OCI-LY1 (cell line): ENCODE results near the gene ADAM22.

Source experiments
- H2AFZ ChIP-seq: fragments of 200-600 bp; sonication (generic), shearing (Covaris generic); 2 replicates; pipeline ENCODE4 v1.6.0; 2014; ENCODE audit warnings: antibody characterized with exemption, mild to moderate bottlenecking, low read length
- H3F3A ChIP-seq: fragments of 200-600 bp; sonication (generic), shearing (Covaris generic); 2 replicates; pipeline ENCODE4 v1.6.0; 2014; ENCODE audit warnings: mild to moderate bottlenecking, antibody characterized with exemption, low read length, moderate library complexity; ENCODE audit not compliant: insufficient read depth
- H3K27ac ChIP-seq: fragments of 200-600 bp; sonication (generic); 2 replicates; pipeline ENCODE4 v1.5.1; 2014; ENCODE audit warnings: low read length, mixed run types, mild to moderate bottlenecking, low read depth; ENCODE audit not compliant: poor library complexity, severe bottlenecking
- H3K27me3 ChIP-seq: fragments of 200-600 bp; sonication (generic); 2 replicates; pipeline ENCODE4 v1.6.0; 2014; ENCODE audit warnings: antibody characterized with exemption, mild to moderate bottlenecking, low read length, moderate library complexity; ENCODE audit not compliant: insufficient read depth
- H3K36me3 ChIP-seq: fragments of 200-600 bp; sonication (generic); 2 replicates; pipeline ENCODE4 v1.6.1; 2014; ENCODE audit warnings: mild to moderate bottlenecking, antibody characterized with exemption, low read length, moderate library complexity, mixed read lengths; ENCODE audit not compliant: insufficient read depth
- H3K4me1 ChIP-seq: fragments of 200-600 bp; sonication (generic); 2 replicates; pipeline ENCODE4 v1.5.1; 2014; ENCODE audit warnings: mild to moderate bottlenecking, low read length, moderate library complexity; ENCODE audit not compliant: insufficient read depth, severe bottlenecking
- H3K4me2 ChIP-seq: fragments of 200-600 bp; sonication (generic), shearing (Covaris generic); 2 replicates; pipeline ENCODE4 v1.6.1; 2014; ENCODE audit warnings: low read length
- H3K4me3 ChIP-seq: fragments of 200-600 bp; sonication (generic); 2 replicates; pipeline ENCODE4 v1.5.1; 2014; ENCODE audit warnings: low read length, low read depth, mild to moderate bottlenecking, mixed read lengths; ENCODE audit not compliant: poor library complexity, severe bottlenecking
- H3K79me2 ChIP-seq: fragments of 200-600 bp; shearing (Covaris generic); 2 replicates; pipeline ENCODE4 v1.6.1; 2016; ENCODE audit warnings: mixed run types, low read length, mixed read lengths; ENCODE audit not compliant: insufficient read depth
- H3K9ac ChIP-seq: fragments of 200-600 bp; sonication (generic), shearing (Covaris generic); 2 replicates; pipeline ENCODE4 v1.6.1; 2014; ENCODE audit warnings: mild to moderate bottlenecking, low read length, mixed read lengths
- H3K9me2 ChIP-seq: fragments of 200-600 bp; sonication (generic), shearing (Covaris generic); 2 replicates; pipeline ENCODE4 v1.6.1; 2014; ENCODE audit warnings: low read depth, mild to moderate bottlenecking, low read length, mixed read lengths
- H3K9me3 ChIP-seq: fragments of 200-600 bp; shearing (Covaris generic); 2 replicates; pipeline ENCODE4 v1.6.1; 2014; ENCODE audit warnings: low read length, mixed read lengths
- H4K20me1 ChIP-seq: fragments of 200-600 bp; sonication (generic), shearing (Covaris generic); 2 replicates; pipeline ENCODE4 v1.6.0; 2016; ENCODE audit warnings: mild to moderate bottlenecking, low read length; ENCODE audit not compliant: insufficient read depth
- CTCF ChIP-seq: fragments of 200-600 bp; sonication (generic), shearing (Covaris generic); IDR thresholded peaks from 2 replicates; pipeline ENCODE4 v1.5.1; 2017; ENCODE audit warnings: mild to moderate bottlenecking, antibody characterized with exemption, low read length, moderate library complexity, mixed read lengths
- EZH2 ChIP-seq: fragments of 200-600 bp; sonication (generic), shearing (Covaris generic); IDR thresholded peaks from 2 replicates; pipeline ENCODE4 v1.8.0; 2017; ENCODE audit warnings: borderline replicate concordance, mixed run types, mild to moderate bottlenecking, antibody characterized with exemption, low read length, moderate library complexity, mixed read lengths

ADAM22 gene

GRCh38 chr7:87933953-87934698 is at the start of gene ADAM22:
Gene ADAM22 (plus strand): TSS chr7:87934251. CDS start chr7:87934466, 215 bp downstream.
- H3K27me3 ChIP-seq = no peaks in the 10 kb centered on the region
- peaks cover 13% of the 10 kb centered on the region for H3K36me3 ChIP-seq
- peak within 1 kb of the TSS; percentile 68 for H3K9ac ChIP-seq
- H3K9me3 ChIP-seq = no peaks in the 10 kb centered on the region
- TF ChIP-seq EZH2 = no peak
- TF ChIP-seq CTCF = peak; percentile 38
- H2AFZ ChIP-seq = peak within 1 kb of the TSS; percentile 62
- H3K79me2 ChIP-seq = no peaks in the 10 kb centered on the region
- no peaks in the 10 kb centered on the region for H3F3A ChIP-seq
- no peaks in the 10 kb centered on the region for H4K20me1 ChIP-seq
- no peaks in the 10 kb centered on the region for H3K9me2 ChIP-seq
- peak within 1 kb of the TSS; percentile 96 for H3K4me2 ChIP-seq
- peak within 1 kb of the TSS; percentile 70 for H3K4me3 ChIP-seq
- peak within 1 kb of the TSS; percentile 31 for H3K27ac ChIP-seq
- H3K4me1 ChIP-seq = peaks cover 19% of the 10 kb centered on the region

- no peak overlapping the region for H2AFZ ChIP-seq
- H3K79me2 ChIP-seq = peaks cover 68% of the 10 kb centered on the region
- H3K9me2 ChIP-seq = no peaks in the 10 kb centered on the region
- H3K27ac ChIP-seq = no peak overlapping the region
- peaks cover 98% of the 10 kb centered on the region for H3K36me3 ChIP-seq
- peaks cover 11% of the 10 kb centered on the region for H3K4me1 ChIP-seq
- H3F3A ChIP-seq = peaks cover 8% of the 10 kb centered on the region; the same call in 1 of the 2 replicates
- no peak overlapping the region for H3K9ac ChIP-seq
- H3K4me2 ChIP-seq = no peak overlapping the region
- no peaks in the 10 kb centered on the region; the same call in 1 of the 2 replicates for H4K20me1 ChIP-seq
- H3K27me3 ChIP-seq = no peaks in the 10 kb centered on the region
- H3K9me3 ChIP-seq = no peaks in the 10 kb centered on the region
- no peak overlapping the region for H3K4me3 ChIP-seq
- TF ChIP-seq CTCF = no peak; the same call in 1 of the 2 replicates
- TF ChIP-seq EZH2 = no peak
Measured at GRCh38 chr7:87885018-87885417, 49.0 kb upstream of the ADAM22 start.

GRCh38 chr7:87886875-87887274 is 47.2 kb upstream of the ADAM22 start:
- H4K20me1 ChIP-seq = no peaks in the 10 kb centered on the region
- peaks cover 7% of the 10 kb centered on the region for H3K4me1 ChIP-seq
- no peaks in the 10 kb centered on the region for H3K9me2 ChIP-seq
- H3F3A ChIP-seq = peaks cover 8% of the 10 kb centered on the region; the same call in 1 of the 2 replicates
- H3K36me3 ChIP-seq = peaks cover 97% of the 10 kb centered on the region
- H3K27ac ChIP-seq = no peak overlapping the region
- TF ChIP-seq EZH2 (no peak), CTCF (peak; percentile 57)
- H3K27me3 ChIP-seq = no peaks in the 10 kb centered on the region
- no peak overlapping the region for H3K9ac ChIP-seq
- H3K4me3 ChIP-seq = no peak overlapping the region
- no peak overlapping the region for H3K4me2 ChIP-seq
- H2AFZ ChIP-seq = no peak overlapping the region
- H3K79me2 ChIP-seq = peaks cover 69% of the 10 kb centered on the region
- H3K9me3 ChIP-seq = no peaks in the 10 kb centered on the region
